Renal cortex interstitium (tissue), 11 donors: ENCODE results near the gene SEMA3A. TPM values are rescaled to one million over a fixed set of nuclear protein-coding genes. Genes with fewer than 3 reads are reported as not detected.

Experiments
- DNase-seq, 11 donors: peaks; one replicate each; pipeline ENCODE4 v3.0.0-alpha.2; 2013; ENCODE audit warnings: low read depth in 9 of 11, low spot score in 4 of 11; ENCODE audit errors: extremely low read depth in 1 of 11
- polyA plus RNA-seq, 3 donors: library from polyadenylated mRNA; unstranded; fragments of 120-200 nt; gene quantifications; one replicate each; pipeline ENCODE4 v1.2.1, GENCODE V29; 2013; ENCODE audit not compliant: insufficient read length in 3 of 3

SEMA3A gene
- polyA plus RNA-seq, 3 donors = 10.8 to 16.4 (median 15.6) TPM

DNA sequence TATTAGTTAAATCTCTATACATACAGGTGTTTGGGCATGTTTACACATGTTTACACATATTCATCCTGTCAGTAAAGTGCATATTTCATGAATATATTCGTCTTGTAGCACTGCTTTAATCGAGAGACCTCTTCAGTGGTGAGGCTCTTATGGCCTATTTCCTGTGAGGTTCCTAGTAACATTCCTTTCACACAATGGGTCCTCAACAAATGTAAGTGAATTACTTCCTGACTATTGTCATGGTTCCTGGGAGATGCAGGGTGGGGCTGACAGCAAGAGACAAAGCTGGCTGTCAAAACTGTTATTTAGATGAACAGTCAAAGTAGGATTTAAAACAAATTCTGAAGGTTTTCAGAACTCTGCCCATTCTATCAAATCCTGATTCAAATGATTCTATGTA lies 12.4 kb upstream of the SEMA3A start:
- no peak for DNase-seq

DNA sequence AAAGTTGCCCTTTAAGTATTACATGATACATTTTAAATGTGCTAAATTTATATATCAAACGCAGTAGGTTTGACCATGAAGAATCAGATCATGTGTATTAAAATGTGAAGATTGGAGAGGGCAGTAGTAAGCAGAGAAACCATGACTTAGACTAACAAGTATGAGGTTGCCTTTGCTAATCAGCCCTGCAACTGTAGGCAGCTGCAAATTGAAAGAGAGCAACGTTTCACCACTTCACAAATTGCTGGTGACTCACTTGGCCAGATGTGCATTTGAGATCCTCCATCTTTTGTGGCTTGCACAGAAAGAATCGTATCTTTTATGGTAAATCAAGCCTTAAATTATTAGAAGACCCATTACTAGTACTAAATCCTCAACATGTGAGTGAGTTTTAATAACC lies 10.1 kb upstream of the SEMA3A start:
- DNase-seq = no peak

DNA sequence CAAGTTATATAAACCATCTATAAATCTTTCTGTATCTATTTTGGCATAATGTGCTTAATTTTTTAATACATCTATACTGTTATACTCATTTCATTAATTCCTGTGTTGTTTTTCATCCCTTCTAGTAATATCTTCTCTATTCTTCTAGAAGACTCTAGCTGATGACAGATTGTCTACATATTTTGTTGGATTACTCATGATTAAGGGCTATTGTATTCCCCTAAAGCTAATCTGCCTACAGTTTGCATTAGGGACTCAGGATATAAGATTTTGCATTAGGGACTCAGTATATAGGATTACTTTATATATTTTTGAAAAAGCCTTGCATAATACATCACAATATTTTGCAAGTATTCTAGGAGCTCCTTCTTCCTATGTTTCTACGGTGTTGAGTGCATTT lies 8.3 kb upstream of the SEMA3A start:
- no peak for DNase-seq

DNA sequence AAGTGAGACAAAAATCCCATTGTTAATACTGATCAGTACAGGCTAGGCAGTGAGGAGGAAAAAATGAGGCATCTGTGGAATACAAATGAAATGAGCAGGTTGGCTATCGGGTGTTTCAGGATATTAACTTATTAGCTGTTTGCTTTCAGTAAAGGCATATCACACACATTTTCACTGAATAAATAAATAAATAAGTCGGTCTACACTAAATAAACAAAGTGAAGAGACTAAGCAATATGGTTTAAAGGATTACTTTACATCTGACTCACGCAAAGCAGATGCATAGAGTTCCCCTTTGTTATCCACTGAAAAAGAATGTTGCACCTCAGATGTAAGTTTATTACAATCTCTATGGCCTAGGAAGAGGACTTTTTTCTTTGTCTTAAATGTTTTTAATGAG lies 6.3 kb upstream of the SEMA3A start:
- DNase-seq = no peak

DNA sequence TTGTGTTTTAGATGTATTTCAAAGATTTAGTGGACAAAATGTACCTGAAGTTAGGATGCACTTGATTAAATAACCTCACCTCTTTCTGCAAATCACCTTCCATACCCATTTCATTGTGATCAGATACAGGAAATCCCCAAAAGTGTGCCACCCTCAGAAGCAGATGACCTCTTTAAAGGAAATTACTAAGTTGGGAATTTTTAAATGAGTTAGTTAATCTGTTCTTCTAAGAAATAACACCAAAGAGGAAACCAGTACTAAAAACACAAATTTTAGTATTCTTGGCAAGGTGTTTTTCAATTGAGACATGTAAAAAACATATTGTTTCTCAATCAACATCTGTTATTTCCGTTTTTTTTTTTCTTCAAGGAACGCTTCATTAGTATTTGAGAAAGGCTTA lies 4.6 kb upstream of the SEMA3A start:
- DNase-seq = no peak

DNA sequence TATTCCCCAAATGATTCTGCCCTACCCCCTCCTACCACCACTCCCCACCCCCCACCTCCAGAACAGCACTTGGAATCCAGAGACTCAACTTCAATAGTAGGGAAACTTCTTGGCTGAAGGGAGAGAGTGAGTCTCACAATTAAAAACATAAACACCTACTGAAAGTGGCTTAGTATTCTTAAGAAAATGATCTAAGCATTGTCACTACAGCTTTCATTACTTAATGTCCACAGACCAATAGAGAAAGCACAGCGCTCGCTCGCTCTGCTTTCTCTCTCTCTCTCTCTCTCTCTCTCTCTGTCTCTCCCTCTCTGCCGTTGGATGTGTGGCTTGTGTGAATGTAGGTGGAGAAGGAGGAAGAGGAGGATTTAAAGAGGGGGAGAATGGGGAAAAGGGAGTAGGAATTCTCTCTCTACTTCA lies 1.5 kb upstream of the SEMA3A start:
- no peak for DNase-seq

DNA sequence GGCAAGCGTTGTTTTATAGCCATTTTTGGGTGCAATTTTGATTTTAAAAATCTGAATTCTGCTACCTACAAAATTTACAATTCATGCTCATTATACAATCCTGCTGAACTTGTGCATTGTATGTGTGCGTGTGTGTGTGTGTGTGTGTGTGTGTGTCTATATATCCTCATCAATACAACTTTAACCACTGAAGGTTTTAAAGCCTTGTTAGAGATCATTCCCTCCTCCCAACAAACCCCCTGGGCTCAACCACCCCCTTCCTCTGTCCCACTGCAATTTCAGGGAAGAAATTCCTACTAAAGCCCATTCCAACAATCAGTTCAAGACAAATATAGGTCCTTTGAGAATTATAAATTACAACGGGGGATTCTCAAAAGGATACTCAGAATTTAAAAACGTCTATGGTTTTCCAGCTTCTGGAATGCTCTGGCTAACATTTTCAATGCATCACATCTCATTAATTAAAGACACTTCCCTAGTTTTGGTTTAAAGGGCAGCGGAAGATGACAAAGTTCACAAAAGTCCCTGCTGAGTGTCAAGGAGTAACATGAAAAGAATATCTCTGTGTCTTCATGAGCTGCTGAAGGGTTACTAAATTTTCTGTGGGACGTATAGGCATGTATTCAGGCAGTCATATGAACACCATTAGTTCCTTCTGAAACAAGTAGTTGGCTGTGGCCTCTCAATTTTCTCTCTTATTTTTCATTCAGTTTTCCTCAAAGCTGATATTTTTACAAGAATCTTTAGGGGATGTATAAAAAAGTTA lies 889 bp upstream of the SEMA3A start:
- no peak for DNase-seq

DNA sequence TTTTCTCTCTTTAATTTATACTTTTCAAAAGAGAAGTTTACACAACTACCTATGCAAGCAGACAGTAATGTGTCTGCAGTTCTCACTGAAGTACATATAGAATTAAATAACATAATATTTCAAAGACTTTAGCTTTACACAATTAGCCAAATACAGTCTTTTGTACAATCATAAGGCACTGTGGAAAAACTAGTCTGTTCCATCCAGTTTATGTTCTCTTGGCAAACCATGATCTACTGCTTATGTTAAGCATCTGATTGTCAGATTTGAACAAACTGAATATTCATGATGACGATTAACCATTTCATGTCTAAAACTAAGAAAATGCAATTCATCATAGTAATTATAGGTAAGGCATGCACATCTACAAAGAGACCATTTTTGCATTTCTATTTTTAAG lies 842 bp downstream of the SEMA3A start:
- no peak for DNase-seq

DNA sequence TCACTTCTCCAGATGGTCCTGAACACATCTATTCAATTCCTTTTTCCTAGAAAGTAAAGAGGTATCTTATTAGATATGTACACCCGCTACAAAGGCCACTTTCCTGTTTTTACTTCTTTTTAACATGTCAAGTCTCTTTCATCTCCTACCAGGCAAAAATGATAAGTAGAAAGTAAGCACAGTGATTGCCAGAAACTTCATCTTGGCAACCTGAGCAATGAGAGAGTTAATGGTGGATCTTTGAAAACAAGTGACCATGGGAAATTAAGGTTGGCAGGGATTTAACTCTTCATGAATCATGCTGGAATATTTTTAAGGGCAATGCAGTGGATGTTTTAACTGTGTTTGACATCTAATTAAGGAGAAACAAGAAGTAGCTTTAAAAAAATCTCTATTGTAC lies 2.7 kb downstream of the SEMA3A start:
- DNase-seq = no peak

DNA sequence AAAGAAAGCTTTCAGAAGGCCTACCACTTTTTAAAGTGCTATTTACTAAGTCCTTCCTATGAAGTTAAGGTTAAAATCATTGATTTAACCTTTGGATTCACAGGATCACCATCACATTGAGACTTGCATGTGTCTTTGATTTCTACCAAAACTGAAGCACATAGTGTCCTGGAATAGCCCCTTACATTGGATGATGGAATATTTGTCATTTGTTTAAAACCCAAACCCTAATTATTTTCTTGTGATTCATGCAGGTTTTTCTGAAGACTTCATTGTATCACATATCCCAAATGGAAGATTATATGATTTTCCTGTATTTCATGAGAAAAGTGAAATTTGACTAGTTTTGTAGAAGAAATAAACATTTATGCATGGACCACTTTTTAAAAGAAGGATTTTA lies 3.3 kb downstream of the SEMA3A start:
- DNase-seq = no peak

DNA sequence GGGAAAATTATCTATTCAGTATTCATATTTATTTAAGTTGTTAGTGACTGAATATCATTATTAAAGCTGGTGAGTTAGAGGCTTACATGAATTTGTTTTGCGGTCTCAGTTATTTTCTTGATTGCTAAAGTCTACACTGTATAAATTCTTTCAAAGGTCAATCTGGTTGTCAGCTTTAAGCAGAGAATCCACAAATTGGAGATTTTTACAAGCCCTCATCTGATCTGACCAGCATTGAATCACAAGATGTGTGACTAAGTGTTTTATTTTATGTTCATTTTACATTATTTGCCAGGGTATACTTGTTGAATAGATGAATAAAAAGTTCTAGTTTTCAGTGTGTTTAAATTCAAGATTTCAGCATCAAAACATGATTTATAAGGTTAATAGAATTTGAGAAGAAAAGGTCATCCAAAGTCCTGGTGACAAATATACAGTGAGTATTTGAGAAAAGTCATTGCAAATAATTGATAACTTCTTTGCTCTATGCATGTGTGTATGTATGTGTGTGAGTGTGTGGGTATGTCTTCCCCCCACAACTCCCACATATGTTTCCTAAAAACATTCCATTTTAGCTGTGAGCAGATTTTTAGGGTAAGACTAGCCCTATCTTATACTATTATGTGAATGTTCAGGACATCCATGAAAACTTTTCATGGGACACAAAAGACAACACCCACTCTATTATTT lies 4.4 kb downstream of the SEMA3A start:
- no peak for DNase-seq

DNA sequence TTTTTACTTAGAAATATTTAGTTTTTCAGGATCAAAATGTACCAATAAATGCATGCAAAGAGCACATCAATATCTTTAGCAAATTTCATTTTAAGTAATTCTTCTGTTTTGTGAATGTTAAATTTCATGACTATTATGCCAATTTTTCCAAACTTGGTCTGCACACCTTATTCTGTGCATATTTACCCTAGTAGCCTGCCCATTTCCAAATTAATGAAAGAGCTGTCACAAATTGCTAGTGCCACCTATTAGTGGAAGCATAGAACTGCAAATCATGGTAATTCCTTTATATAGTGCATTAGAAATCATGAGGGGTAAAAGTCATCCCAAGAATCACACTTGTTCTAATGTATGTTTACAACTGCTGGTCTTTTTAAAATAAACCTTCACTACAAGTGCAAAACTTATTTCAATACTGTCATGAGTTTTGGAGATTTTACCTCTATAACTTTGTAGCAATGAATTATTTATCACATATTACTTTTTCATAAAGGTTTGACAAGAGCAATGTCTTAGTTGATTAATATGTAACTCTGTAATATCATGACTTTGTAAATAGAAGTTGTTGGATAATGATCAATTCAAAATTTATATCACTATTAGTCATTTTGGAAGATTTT lies 5.7 kb downstream of the SEMA3A start:
- DNase-seq = no peak

DNA sequence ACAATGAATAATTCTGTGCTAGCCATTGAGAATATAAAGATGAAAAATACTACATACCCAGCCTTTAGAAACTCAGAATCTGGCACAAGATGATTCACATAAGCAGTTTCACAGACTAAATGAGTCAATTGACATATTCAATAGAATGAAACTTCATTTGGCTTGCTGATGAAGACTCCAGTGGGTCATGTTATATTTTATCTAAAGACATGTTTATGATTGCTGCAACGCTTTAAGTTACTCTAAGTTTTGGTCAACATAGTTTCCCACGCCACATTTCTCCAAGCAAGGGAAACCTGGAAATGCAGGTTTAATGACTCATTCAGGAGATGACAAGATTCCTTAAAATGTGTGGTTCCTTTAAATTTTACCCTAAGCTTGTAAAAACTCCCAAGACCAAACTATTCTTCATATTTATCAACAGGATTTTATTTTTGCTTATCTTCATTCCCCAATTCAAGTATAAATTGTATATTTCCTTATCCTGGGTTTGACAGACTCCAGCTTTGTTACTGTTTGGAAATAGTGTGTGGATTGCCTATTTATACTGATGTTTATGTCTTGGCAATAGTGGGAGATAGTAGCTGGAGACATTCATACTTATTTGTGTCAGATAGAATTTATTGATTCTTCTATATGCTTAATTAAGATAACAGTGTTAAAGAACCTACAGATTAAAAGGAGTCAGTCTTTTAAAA lies 6.6 kb downstream of the SEMA3A start:
- no peak for DNase-seq

DNA sequence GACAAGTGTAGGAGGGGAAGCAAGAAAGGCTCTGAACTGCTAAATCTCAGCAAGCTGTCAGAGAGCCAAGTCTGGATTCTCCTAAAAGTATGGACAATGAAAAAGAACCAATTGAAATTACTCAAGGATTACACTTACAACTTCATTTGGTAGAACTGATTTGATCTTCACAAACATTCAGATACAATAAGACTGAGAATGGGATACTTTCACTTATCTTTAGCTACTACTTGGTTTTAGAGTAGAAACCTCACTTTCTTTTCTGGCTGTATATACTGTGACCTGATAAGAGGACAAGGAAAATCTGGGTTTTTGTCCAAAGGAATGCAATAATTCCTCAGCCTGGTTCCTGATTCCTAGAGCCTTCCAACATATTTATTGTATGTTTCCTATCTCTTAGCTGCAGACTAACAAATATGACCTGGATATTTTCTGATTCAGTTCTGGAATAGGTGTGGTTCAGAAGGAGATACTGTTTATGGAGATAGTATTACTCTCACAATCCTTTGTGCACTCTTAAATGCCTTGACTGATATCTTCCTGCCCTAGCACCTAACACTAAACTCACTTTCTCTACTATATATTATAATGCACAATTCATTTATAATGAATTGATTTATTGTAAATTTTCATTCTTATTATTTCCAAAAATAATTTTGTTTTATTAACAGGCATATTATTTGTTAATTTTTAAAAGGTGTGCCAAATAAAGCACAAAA lies 7.3 kb downstream of the SEMA3A start:
- no peak for DNase-seq

DNA sequence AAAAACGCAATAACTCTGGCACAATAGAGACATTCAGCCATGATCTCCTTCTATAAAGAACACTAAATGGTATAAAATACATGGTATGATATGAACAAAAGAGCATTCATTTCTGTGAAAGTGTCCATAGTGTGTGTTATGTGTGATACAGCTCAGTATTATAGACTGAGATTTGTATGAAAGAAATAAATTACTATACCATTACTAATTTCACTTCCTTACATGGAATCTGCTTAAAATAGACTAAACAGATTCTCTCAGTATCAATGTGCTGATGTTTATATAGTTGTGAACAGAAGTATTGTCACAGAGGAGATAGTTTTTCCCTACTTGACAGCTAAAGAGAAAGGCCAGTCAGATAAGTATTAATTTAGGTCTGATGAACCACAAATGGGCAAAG lies 10.8 kb downstream of the SEMA3A start:
- no peak for DNase-seq

DNA sequence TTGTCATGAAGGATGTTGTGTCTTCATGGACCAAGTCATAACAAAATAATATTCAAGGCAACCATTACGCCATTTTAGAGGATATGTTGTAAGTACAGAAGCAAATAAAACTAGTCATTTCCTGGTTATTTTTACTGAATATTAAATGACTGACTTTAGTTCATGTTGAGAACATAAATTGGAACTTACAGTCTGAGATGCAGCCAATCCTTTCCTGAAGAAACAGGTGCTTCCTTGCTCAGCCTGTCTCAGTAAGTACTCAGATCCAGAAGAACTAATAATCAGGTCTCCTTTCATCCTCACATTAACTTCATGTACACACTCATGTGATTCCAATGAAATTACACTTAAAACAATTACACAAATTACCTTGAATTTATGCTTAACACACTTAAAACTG lies 12.3 kb downstream of the SEMA3A start:
- no peak for DNase-seq

DNA sequence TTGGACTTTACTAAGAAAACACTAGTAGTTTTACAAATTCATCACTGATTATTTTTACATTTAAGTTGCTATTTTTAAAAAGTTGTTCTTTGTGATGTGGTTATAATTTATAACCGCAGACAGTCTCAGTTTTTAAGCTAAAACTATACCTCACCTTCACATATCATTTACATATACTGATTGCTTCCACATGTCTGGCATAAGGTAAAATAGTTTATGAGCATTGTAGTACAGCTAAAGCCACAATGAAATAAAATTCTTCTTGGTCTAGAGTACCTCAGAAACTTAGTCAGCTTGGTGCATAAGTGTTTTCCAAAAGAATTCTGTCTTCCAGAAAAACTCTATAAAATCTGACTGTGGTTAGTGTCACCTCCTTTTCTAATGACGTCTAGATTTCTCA lies 13.0 kb downstream of the SEMA3A start:
- no peak for DNase-seq

DNA sequence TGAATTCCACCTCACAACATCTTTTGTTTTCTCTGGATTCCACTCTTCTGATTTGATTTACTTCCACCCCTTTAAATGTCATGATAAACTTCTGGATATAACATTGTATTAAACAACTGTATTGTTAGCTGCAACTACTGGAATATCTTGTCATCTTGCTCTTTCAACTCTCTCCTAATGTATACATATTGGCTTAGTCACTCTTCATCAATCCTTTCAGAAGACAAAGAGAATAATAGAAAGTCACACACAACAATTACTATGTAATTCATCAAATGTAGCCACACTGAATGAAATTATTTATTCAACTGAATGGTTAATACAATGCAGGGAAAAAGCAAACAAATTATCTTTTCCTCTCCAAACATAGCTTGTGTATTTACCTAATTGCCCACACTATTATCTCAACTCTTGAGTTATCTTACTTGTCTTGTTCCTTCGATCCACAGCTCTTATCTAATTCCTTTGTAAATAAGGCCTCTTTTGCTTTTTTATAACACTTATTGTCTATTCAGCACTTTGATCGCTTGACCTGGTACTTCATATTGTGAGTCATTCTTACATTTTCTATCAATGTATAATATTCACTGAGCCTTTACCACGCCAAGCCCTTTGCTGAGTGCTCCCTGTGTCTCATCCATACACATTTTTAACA lies 16.7 kb downstream of the SEMA3A start:
- no peak for DNase-seq

DNA sequence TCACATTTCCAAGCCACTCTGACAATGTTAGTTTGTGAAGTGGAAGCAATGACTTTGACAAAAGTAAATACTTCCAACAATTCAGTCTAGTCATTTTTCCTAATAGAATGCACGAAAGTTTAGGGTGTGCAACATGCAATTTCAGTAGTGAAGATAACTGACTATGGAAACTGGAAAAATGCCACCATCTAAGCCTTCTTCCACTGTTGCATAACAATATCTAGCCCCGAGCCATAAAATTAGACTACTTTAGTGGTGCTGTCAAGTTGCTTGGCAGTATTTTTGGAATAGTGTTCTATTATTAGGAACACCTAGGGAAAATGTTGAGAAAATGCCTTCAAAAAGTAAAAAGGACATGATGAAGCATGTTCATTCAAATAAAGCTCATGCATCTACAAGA lies 17.9 kb downstream of the SEMA3A start:
- no peak for DNase-seq
